Epithelial cell of esophagus (primary cell): Measurements from ENCODE around the gene SWT1.
A peak's percentile ranks its signal among the peaks of the same experiment; 100 is the strongest.

Experiments
- DNase-seq: peaks from one replicate; pipeline ENCODE4 v3.0.0; 2010; ENCODE audit warnings: low read depth
- H3K4me3 ChIP-seq: 2 replicates; pipeline ENCODE4 v1.5.1; 2011; ENCODE audit warnings: mild to moderate bottlenecking, low read length, control low read depth
- TF ChIP-seq, protein P1 (sequence below): IDR thresholded peaks from 2 replicates; pipeline ENCODE4 v1.5.1; 2011; ENCODE audit warnings: low read depth, mild to moderate bottlenecking, low read length, control low read depth, inconsistent platforms; ENCODE audit not compliant: insufficient read depth; ENCODE audit errors: missing control alignments

The SWT1 gene

DNA sequence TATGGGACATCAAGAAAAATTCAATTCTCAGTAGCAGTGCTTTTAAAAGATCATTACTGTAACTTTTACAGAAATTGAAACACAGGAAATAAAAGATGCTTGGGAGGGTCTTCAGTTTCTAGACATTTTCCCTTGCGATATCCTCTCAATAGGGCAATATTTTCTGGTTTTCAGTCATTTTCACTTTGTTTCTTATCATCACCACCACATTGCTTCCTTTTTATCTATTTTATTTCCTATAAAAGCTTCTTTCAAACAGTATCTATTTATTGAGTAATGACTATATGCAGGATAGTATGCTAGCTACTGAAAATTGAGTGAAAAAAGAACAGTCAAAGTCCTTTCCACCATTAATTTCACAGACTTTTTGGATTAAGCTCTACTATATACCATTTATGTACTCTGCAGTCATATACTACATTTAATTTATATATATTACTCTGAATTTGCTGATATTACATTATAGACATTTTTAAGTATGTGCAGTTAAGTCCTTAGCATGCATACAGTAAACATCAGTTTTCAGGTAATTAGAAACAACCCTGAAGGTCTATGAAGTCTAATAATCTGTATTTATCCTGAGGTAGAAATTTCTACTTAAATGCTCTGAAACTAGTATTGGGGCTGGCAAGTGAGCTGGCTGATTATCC is 18.9 kb upstream of the SWT1 start:
- H3K4me3 ChIP-seq = no peak overlapping the region
- TF ChIP-seq, protein P1, sequence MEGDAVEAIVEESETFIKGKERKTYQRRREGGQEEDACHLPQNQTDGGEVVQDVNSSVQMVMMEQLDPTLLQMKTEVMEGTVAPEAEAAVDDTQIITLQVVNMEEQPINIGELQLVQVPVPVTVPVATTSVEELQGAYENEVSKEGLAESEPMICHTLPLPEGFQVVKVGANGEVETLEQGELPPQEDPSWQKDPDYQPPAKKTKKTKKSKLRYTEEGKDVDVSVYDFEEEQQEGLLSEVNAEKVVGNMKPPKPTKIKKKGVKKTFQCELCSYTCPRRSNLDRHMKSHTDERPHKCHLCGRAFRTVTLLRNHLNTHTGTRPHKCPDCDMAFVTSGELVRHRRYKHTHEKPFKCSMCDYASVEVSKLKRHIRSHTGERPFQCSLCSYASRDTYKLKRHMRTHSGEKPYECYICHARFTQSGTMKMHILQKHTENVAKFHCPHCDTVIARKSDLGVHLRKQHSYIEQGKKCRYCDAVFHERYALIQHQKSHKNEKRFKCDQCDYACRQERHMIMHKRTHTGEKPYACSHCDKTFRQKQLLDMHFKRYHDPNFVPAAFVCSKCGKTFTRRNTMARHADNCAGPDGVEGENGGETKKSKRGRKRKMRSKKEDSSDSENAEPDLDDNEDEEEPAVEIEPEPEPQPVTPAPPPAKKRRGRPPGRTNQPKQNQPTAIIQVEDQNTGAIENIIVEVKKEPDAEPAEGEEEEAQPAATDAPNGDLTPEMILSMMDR = no peak
- DNase-seq = no peak

DNA sequence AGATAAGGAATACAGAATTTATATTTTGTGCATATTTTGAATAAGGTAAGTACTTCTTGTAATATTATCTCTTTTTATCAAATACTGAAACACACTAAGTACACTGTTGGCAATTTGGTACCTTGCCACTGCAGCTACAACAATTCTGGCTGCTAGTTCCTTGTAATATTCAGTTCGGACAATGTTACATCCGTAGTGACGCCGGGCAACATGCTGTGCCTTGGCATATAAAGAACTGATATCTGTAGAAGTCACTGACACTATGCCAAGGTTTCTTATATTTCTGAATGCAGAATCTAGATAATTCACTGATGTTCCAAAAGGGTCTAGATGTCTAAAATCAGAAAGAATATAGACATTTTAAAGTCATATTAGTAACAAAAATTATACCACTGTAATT is 17.7 kb upstream of the SWT1 start:
- no peak overlapping the region for H3K4me3 ChIP-seq
- no peak for DNase-seq
- TF ChIP-seq, protein P1 = no peak

DNA sequence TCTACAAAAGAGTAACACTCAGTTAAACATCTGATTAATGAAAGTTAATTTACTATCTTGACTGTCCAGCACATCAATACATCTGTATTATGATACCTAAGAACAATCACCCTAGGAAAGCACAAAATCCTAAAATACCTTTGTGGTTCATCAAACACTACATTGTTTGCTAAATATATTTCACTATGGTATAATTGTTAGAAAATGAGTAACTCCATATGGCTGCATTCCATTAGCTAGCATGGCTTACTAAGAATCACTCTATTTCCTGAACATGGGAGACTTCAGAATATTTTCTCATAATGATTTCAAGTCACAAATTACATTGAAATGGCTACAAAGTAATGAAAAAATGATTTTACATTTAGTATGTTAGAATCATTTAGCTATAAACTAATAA is 12.7 kb upstream of the SWT1 start:
- TF ChIP-seq, protein P1 = no peak
- no peak overlapping the region for H3K4me3 ChIP-seq
- DNase-seq = peak; percentile 10

GRCh38 chr1:185151215-185151614 is 5.8 kb upstream of the SWT1 start:
- no peak for DNase-seq
- TF ChIP-seq, protein P1 = no peak
- no peak overlapping the region for H3K4me3 ChIP-seq

DNA sequence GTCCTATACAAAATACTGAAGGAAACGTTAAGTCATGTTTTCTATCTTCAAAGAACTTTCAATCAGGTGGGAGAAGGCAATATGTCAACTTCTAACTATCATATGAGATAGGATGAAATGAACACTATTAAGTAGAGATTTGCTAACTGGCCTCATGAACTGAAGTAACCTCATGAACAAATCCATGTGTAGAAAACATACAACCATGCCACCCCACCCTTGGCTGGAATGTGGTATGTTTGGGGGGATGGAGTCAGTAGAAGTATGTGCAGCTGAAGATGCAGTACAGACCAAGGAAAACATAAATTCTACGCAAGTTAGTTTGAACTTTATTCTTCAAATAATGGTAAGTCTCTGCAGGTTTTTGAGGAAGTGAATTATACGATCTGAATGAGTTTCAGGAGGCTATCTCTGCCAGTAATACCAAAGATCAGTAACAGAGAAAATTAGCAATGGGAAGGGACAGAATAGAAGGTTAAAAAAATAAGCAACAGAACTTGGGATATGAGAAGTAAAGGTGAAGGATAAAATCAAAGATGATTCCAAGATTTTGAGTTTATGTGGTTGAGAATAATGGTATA is 4.7 kb upstream of the SWT1 start:
- TF ChIP-seq, protein P1 = no peak
- no peak overlapping the region for H3K4me3 ChIP-seq
- DNase-seq = peak; percentile 19

- peak overlapping the region; percentile 94 for H3K4me3 ChIP-seq
- TF ChIP-seq, protein P1 = no peak
- peak; percentile 70 for DNase-seq
These were observed 2.0 kb upstream of the SWT1 start for GRCh38 chr1:185154912-185155513.
